SU-DHL-6 (cell line): ENCODE data around the gene KLHL36.

Source experiments
- H2AFZ ChIP-seq: fragments of 200-600 bp; sonication (generic); 2 replicates; pipeline ENCODE4 v1.6.1; 2014; ENCODE audit warnings: low read depth, mild to moderate bottlenecking, moderate library complexity, mixed read lengths, antibody characterized with exemption, low read length; ENCODE audit not compliant: severe bottlenecking
- H3F3A ChIP-seq: fragments of 200-600 bp; shearing (Covaris generic); 2 replicates; pipeline ENCODE4 v1.6.0; 2016; ENCODE audit warnings: antibody characterized with exemption, mild to moderate bottlenecking; ENCODE audit not compliant: insufficient read depth
- H3K27ac ChIP-seq: fragments of 200-600 bp; sonication (generic); 2 replicates; pipeline ENCODE4 v1.5.1; 2016; ENCODE audit warnings: low read depth, mild to moderate bottlenecking, low read length, moderate library complexity, mixed read lengths
- H3K27me3 ChIP-seq: fragments of 200-600 bp; sonication (generic), shearing (Covaris generic); 2 replicates; pipeline ENCODE4 v1.6.0; 2014; ENCODE audit warnings: mild to moderate bottlenecking, low read length
- H3K36me3 ChIP-seq: fragments of 200-600 bp; sonication (generic); 2 replicates; pipeline ENCODE4 v1.6.1; 2014; ENCODE audit warnings: mild to moderate bottlenecking, low read length, mixed read lengths
- H3K4me2 ChIP-seq: fragments of 300-600, 200-600 bp; shearing (Covaris generic), sonication (generic); 2 replicates; pipeline ENCODE4 v1.6.0; 2014; ENCODE audit warnings: low read length, low read depth, mild to moderate bottlenecking; ENCODE audit not compliant: poor library complexity, severe bottlenecking
- H3K4me3 ChIP-seq: fragments of 200-600 bp; sonication (generic); 2 replicates; pipeline ENCODE4 v1.5.1; 2014; ENCODE audit warnings: antibody characterized with exemption, low read length, mild to moderate bottlenecking, mixed read lengths; ENCODE audit not compliant: insufficient read depth, poor library complexity, severe bottlenecking
- H3K79me2 ChIP-seq: fragments of 200-600 bp; sonication (generic); 2 replicates; pipeline ENCODE4 v1.6.1; 2014; ENCODE audit warnings: mild to moderate bottlenecking, low read length, moderate library complexity; ENCODE audit not compliant: insufficient read depth
- H3K9ac ChIP-seq: fragments of 200-600 bp; sonication (generic); 2 replicates; pipeline ENCODE4 v1.7.0; 2014; ENCODE audit warnings: mild to moderate bottlenecking, low read length
- H3K9me2 ChIP-seq: fragments of 200-600 bp; sonication (generic); replicated peaks from 2 replicates; pipeline ENCODE4 v1.6.1; 2014; ENCODE audit warnings: low read length; ENCODE audit not compliant: insufficient read depth
- H3K9me3 ChIP-seq: fragments of 200-600 bp; sonication (generic); 2 replicates; pipeline ENCODE4 v1.6.1; 2014; ENCODE audit warnings: low read length, mixed read lengths; ENCODE audit not compliant: insufficient read depth
- H4K20me1 ChIP-seq: fragments of 200-600 bp; sonication (generic); 2 replicates; pipeline ENCODE4 v1.6.1; 2014; ENCODE audit warnings: low read depth, mild to moderate bottlenecking, antibody characterized with exemption, low read length, moderate library complexity, mixed read lengths
- EZH2phosphoT487 ChIP-seq: fragments of 200-600 bp; sonication (generic), shearing (Covaris generic); conservative IDR thresholded peaks from 2 replicates; pipeline ENCODE4 v1.6.1; 2018; ENCODE audit warnings: mild to moderate bottlenecking, antibody characterized with exemption, low read length, moderate library complexity, mixed read lengths
- TF ChIP-seq, protein P1 (sequence below): fragments of 200-600 bp; sonication (generic); IDR thresholded peaks from one replicate; pipeline ENCODE4 v1.5.1; 2017; ENCODE audit warnings: antibody characterized with exemption, mild to moderate bottlenecking, low read length, moderate library complexity; ENCODE audit not compliant: insufficient read depth, poor library complexity, severe bottlenecking

The KLHL36 gene

DNA sequence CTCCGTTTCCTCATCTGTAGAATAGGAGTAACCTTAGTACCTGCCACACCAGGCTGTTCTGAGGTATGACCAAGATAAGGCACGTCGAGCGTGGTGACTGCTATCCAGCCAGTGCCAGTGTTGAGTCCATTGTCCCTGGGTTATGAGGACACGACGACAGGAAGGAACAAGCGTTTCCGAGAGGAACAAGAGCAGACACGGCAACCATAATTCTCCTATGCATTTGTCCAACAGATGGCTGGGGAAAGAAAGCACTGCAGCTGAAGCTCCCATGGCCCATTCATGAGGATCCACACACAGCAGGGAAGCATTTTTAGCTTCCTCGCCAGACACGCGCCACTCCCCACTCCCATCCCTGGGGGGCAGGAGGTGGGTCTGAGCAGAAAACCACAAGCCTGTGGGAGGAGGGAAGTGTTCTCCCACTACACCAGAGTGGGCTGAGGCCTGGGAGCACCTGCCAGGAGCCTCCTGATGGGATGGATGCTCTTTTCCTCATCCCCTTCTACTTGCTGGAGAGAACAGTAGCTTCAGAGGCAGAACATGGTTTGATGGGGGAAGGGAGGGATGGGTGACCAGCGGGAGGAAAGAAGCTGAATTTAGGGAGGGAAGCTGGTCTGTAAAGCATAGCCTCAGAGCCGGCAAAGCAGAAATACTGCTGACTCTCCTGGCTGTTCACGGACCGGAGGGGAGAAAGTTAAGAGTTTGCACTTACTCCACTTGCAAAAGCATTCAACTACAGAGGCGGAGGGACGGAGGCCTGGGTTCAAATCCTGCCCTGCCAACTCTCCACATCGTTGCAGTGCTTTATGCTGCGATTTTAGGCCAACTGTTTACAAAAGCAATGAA is 33.1 kb upstream of the KLHL36 start:
- H3K27me3 ChIP-seq: no peaks in the 10 kb centered on the region
- H3K36me3 ChIP-seq: peaks cover 4% of the 10 kb centered on the region; the same call in 1 of the 2 replicates
- peaks cover 74% of the 10 kb centered on the region for H3K79me2 ChIP-seq
- peak overlapping the region; percentile 87 for H3K9ac ChIP-seq
- H3K4me3 ChIP-seq: peak overlapping the region; percentile 91
- peak overlapping the region; percentile 68 for H3K4me2 ChIP-seq
- peak overlapping the region; percentile 66 for H3K27ac ChIP-seq
- no peaks in the 10 kb centered on the region for H3K9me2 ChIP-seq
- H4K20me1 ChIP-seq: no peaks in the 10 kb centered on the region
- H3F3A ChIP-seq: peaks cover 17% of the 10 kb centered on the region; the same call in 1 of the 2 replicates
- TF ChIP-seq, protein P1, sequence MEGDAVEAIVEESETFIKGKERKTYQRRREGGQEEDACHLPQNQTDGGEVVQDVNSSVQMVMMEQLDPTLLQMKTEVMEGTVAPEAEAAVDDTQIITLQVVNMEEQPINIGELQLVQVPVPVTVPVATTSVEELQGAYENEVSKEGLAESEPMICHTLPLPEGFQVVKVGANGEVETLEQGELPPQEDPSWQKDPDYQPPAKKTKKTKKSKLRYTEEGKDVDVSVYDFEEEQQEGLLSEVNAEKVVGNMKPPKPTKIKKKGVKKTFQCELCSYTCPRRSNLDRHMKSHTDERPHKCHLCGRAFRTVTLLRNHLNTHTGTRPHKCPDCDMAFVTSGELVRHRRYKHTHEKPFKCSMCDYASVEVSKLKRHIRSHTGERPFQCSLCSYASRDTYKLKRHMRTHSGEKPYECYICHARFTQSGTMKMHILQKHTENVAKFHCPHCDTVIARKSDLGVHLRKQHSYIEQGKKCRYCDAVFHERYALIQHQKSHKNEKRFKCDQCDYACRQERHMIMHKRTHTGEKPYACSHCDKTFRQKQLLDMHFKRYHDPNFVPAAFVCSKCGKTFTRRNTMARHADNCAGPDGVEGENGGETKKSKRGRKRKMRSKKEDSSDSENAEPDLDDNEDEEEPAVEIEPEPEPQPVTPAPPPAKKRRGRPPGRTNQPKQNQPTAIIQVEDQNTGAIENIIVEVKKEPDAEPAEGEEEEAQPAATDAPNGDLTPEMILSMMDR: no peak
- TF ChIP-seq EZH2phosphoT487: no peak
- no peak overlapping the region for H2AFZ ChIP-seq
- no peaks in the 10 kb centered on the region for H3K9me3 ChIP-seq

DNA sequence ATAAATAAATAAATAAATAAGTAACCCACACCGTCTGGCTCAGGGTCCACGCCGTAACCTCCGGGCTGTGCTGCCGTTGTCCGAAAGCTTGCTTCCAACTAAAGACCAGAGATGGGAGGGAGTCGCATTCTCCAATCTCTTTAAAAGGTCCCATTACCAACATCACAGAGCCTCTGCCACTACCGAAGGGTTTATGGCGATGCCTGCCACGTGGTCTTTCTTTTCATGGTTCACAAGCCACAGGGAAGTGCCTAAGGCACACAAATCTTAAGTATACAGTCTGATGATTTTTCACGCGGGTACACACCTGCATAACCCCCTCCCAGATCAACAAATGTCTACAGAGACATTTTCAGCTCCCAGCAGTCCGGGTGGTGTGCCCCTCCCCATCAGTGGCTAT is 31.8 kb upstream of the KLHL36 start:
- Histone ChIP-seq H3K27ac (peak overlapping the region; percentile 66), H3K27me3 (no peaks in the 10 kb centered on the region), H3K9me3 (no peaks in the 10 kb centered on the region), H3K79me2 (peaks cover 61% of the 10 kb centered on the region), H3K9ac (peak overlapping the region; percentile 87), H2AFZ (peak overlapping the region; percentile 2), H3K9me2 (no peaks in the 10 kb centered on the region), H3K36me3 (0 out of 2 replicates have a peak, but pooled peaks cover 4% of the 10 kb centered on the region), H3K4me3 (peak overlapping the region; percentile 91), H4K20me1 (no peaks in the 10 kb centered on the region), H3F3A (peaks cover 22% of the 10 kb centered on the region; the same call in 1 of the 2 replicates), H3K4me2 (peak overlapping the region; percentile 68)
- TF ChIP-seq, protein P1: no peak
- no peak for TF ChIP-seq EZH2phosphoT487

DNA sequence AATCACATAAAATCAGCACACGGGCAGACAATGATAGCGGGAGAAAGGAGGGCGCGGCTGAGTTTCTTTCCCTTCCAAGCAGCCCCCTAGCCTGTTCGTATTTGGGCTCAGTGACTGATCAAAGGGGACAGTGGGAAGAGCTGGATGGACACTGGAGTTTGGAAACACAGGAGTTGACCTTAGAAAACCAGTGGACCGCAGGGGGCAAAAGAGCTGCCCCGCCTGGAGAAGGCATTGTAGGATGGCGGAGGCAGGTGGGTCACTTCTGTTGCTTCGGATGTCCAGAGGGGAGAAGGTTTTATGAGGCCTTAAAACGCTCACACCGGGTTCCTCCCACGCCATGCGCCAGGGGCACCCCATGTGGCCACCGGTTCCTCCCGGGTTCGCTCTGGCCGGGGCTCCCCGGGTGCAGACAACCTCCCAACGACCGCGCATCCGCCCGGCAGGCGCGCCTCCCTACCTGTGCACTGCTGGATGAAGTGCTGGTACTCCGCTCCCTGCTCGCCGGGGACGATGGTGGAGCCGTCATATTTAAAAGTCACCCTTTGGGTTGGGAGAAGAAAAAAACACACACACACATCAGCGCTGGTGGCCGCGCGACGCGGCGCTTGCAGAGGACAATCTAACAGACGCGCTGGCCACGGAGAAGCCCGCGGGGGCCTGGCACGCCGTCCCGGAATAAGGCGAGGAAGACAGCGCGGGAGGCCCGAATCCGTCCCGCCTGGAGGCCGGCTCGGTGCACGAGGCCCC is 31.1 kb upstream of the KLHL36 start:
- peak overlapping the region; percentile 87 for H3K9ac ChIP-seq
- H3K27ac ChIP-seq: peak overlapping the region; percentile 66
- H3F3A ChIP-seq: peaks cover 22% of the 10 kb centered on the region; the same call in 1 of the 2 replicates
- peak overlapping the region; percentile 91 for H3K4me3 ChIP-seq
- H4K20me1 ChIP-seq: no peaks in the 10 kb centered on the region
- H3K4me2 ChIP-seq: peak overlapping the region; percentile 68
- no peaks in the 10 kb centered on the region for H3K27me3 ChIP-seq
- no peaks in the 10 kb centered on the region for H3K9me2 ChIP-seq
- H3K36me3 ChIP-seq: 0 out of 2 replicates have a peak, but pooled peaks cover 4% of the 10 kb centered on the region
- peaks cover 54% of the 10 kb centered on the region for H3K79me2 ChIP-seq
- no peaks in the 10 kb centered on the region for H3K9me3 ChIP-seq
- TF ChIP-seq, protein P1: no peak
- TF ChIP-seq EZH2phosphoT487: no peak
- H2AFZ ChIP-seq: peak overlapping the region; percentile 12
